ENCODE data around the gene PDZRN4. TPM values are rescaled to one million over a fixed set of nuclear protein-coding genes. Genes with fewer than 3 reads are reported as not detected.
"Not testable (repeated sequence)": the region's sequence is repeated elsewhere in the genome, so short reads cannot be mapped to it uniquely, and the experiment has no call there.

The PDZRN4 gene
- not detected in 2 replicates for total RNA-seq (2014; rRNA removed; shearing (Covaris generic); ENCODE audit: low replicate concordance)

DNA sequence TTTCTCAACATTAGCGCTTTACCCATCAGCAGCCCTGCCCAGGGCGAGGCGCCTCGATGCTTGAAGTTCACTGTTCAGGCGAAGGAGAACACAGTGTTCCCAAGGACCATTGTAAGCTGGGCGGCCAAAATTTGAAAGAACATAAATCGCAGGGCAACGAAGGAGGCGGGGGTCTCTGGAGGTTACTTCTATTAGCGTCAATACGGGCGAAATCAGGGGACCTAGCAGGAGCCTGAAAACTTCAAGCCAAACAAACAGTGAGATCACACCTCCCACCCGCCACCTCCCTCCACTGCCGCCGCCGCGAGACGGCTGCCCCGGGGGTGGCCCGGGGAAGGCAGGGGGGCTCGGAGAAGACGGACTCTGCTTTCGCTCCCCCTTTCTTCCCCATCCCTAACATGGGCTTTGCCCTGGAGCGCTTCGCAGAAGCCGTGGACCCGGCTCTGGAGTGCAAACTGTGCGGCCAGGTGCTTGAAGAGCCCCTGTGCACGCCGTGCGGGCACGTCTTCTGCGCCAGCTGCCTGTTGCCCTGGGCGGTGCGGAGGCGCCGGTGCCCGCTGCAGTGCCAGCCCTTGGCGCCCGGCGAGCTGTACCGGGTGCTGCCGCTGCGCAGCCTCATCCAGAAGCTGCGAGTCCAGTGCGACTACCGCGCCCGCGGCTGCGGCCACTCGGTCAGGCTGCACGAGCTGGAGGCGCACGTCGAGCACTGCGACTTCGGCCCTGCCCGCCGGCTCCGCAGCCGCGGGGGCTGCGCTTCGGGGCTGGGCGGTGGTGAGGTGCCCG lies at the start of gene PDZRN4:
Gene PDZRN4 (plus strand): TSS at position 263 of the 783 bp plus-strand sequence.
- in situ Hi-C loops (cut with HindIII; ENCODE audit: low pct_unique_long_range_greater_than_20kb, low sequenced_read_pairs), result no loop called here
- no peak for DNase-seq (ENCODE audit: low read depth)

GRCh38 chr12:41140117-41140516 lies 48.0 kb upstream of the PDZRN4 start:
- in situ Hi-C loops (cut with HindIII; ENCODE audit: low pct_unique_long_range_greater_than_20kb, low sequenced_read_pairs), result no loop called here
- no peak for DNase-seq (ENCODE audit: low read depth)

- in situ Hi-C loops (cut with HindIII; ENCODE audit: low pct_unique_long_range_greater_than_20kb, low sequenced_read_pairs), result no loop called here
- no peak for DNase-seq (ENCODE audit: low read depth)
Observed at GRCh38 chr12:41141104-41141503, 47.0 kb upstream of the PDZRN4 start.

GRCh38 chr12:41142376-41142775 lies 45.7 kb upstream of the PDZRN4 start:
- DNase-seq (ENCODE audit: low read depth), result no peak
- in situ Hi-C loops (cut with HindIII; ENCODE audit: low pct_unique_long_range_greater_than_20kb, low sequenced_read_pairs), result no loop called here

- in situ Hi-C loops (cut with HindIII; ENCODE audit: low pct_unique_long_range_greater_than_20kb, low sequenced_read_pairs), result no loop called here
- no peak for DNase-seq (ENCODE audit: low read depth)
Observed at GRCh38 chr12:41151793-41152192, 36.3 kb upstream of the PDZRN4 start.

- in situ Hi-C loops (cut with HindIII; ENCODE audit: low pct_unique_long_range_greater_than_20kb, low sequenced_read_pairs), result no loop called here
Observed at GRCh38 chr12:41162461-41162860, 25.7 kb upstream of the PDZRN4 start.

GRCh38 chr12:41167701-41168100 lies 20.4 kb upstream of the PDZRN4 start:
- DNase-seq (ENCODE audit: low read depth), result no peak
- in situ Hi-C loops (cut with HindIII; ENCODE audit: low pct_unique_long_range_greater_than_20kb, low sequenced_read_pairs), result no loop called here

More at GRCh38 chr12:41162461-41162860, 25.7 kb upstream of the PDZRN4 start:
- DNase-seq (ENCODE audit: low read depth), result no peak

- no peak for DNase-seq (ENCODE audit: low read depth)
- in situ Hi-C loops (cut with HindIII; ENCODE audit: low pct_unique_long_range_greater_than_20kb, low sequenced_read_pairs), result no loop called here
Observed at GRCh38 chr12:41174602-41175001, 13.5 kb upstream of the PDZRN4 start.

DNA sequence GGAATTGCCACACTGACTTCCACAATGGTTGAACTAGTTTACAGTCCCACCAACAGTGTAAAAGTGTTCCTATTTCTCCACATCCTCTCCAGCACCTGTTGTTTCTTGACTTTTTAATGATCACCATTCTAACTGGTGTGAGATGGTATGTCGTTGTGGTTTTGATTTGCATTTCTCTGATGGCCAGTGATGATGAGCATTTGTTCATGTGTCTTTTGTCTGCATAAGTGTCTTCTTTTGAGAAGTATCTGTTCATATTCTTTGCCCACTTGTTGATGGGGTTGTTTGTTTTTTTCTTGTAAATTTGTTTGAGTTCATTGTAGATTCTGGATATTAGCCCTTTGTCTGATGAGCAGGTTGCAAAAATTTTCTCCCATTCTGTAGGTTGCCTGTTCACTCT lies 8.6 kb upstream of the PDZRN4 start:
- DNase-seq (ENCODE audit: low read depth); in situ Hi-C loops (cut with HindIII; ENCODE audit: low pct_unique_long_range_greater_than_20kb, low sequenced_read_pairs): not testable (repeated sequence)

- DNase-seq (ENCODE audit: low read depth), result no peak
- in situ Hi-C loops (cut with HindIII; ENCODE audit: low pct_unique_long_range_greater_than_20kb, low sequenced_read_pairs), result no loop called here
Observed at GRCh38 chr12:41184864-41185263, 3.3 kb upstream of the PDZRN4 start.

DNA sequence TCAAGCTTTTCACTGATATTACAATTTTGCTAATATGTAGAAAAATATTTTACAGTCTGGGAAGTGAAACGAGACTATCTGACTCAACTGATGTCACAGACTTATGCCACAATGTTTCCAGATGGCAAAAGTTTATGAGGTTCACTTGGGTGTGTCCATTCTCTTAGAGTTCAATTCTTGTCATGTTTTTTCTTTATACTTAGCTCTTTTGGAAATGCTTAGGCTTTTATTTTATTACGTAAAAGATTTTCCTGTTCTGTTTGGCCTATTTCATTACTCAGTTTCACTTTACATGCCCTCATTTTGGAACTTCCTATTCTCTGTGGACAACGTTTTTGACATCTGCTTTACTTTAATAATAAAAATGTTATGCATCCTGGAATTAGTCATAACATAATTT lies 2.1 kb upstream of the PDZRN4 start:
- no peak for DNase-seq (ENCODE audit: low read depth)
- in situ Hi-C loops (cut with HindIII; ENCODE audit: low pct_unique_long_range_greater_than_20kb, low sequenced_read_pairs), result no loop called here

DNA sequence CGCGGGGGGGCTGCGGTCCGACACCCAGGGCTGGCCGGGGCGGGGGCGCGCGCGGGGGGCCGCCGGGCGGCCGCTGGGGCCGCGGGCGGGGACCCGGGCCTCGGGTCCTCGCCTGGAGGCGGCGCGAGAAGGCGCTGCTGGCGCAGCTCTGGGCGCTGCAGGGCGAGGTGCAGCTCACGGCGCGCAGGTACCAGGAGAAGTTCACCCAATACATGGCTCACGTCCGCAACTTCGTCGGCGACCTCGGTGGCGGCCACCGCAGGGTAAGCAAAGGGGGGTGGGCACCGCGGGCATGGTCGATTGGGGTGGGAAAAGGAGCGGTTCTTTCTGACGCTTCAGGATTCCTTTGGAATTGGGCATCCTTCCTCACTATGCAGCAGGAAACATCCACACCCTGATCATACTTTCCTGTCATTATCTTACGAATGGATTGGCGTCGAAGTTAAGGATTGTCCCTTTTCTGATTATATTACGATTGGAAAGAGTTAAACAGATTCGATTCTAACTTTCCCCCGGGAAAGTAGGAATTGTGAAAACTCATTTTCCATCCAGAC lies 798 bp downstream of the PDZRN4 start:
- in situ Hi-C loops (cut with HindIII; ENCODE audit: low pct_unique_long_range_greater_than_20kb, low sequenced_read_pairs), result no loop called here
- no peak for DNase-seq (ENCODE audit: low read depth)

DNA sequence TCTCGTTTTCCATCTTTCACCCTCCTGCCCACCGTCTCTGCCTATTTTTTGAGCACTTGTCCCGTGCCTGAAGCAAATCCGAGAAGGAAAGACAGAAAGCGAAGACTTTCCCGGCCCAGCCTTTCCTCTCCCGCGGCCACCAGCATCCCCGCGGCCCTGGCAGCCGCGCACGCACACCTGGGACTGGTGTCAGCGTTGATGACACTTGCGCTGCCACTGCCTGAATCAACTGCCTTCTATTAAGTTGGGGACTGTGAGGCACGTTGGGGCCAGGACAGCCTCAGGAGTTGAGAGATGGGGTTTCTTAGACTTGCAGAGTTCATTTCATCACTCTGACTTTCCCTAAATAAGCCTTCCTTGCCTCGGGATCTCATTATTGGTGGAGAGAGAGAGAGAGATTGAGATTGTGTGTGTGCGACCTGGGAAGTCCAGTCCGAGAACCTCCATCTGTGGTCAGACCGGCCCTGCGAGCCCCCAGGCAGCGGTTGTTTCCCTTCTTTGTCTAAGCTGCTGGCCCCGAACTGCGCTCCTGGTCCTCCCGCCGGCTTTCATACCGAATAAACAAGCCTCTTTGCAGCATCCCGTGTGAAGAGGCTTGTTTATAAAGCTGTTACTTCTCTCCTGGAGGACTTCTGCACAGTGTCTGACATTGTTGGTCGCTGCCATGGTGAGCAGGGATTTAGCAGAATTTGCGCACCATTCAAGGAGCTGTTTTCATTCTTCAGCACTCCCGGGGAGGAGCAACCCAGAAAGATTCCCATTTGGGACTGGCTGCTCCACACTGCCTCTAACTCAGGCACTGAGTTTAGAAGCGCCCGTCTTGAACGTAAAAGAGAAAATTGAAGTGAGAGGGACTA lies 1.5 kb downstream of the PDZRN4 start:
- no peak for DNase-seq (ENCODE audit: low read depth)
- in situ Hi-C loops (cut with HindIII; ENCODE audit: low pct_unique_long_range_greater_than_20kb, low sequenced_read_pairs), result no loop called here

DNA sequence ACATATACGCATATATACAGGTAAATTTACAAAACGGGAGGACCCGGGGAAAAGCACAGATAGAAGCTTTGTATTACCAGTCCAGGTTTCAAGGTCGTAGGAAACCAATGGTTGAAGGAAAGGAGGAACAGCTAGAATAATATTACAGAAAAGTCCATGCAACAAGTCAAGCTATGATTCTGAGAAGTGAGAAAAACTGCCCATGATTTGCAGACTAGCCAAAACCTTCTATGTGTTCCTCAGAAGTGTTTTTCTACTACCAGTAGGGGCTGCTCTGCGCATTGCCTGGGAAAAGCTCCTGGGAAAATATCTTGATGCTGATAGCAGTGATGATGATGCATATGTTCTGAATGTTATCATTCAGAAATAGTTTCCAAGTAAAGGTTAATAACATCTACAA lies 2.2 kb downstream of the PDZRN4 start:
- no peak for DNase-seq (ENCODE audit: low read depth)

GRCh38 chr12:41191549-41191948 lies 3.4 kb downstream of the PDZRN4 start:
- in situ Hi-C loops (cut with HindIII; ENCODE audit: low pct_unique_long_range_greater_than_20kb, low sequenced_read_pairs); DNase-seq (ENCODE audit: low read depth): not testable (repeated sequence)

More for the DNA sequence above, 2.2 kb downstream of the PDZRN4 start:
- in situ Hi-C loops (cut with HindIII; ENCODE audit: low pct_unique_long_range_greater_than_20kb, low sequenced_read_pairs), result no loop called here

DNA sequence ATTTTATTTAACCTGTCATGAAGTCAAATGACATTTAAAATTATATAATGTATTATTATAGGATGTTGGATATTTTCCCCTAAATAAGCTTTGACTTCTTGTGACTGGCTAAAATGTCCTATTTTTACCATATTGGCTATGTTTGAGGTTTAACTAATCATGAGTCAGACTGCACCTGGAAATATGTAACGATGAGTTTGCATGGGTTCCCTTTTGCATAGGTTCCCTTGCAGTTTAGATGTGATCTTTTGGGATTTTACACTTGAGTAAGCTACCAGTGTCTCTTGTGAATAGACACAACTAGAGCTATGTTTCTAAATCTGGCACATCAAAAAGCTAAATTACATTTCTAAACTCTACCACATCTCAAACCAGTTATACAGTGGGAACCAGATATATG lies 5.2 kb downstream of the PDZRN4 start:
- no peak for DNase-seq (ENCODE audit: low read depth)
- in situ Hi-C loops (cut with HindIII; ENCODE audit: low pct_unique_long_range_greater_than_20kb, low sequenced_read_pairs), result no loop called here

DNA sequence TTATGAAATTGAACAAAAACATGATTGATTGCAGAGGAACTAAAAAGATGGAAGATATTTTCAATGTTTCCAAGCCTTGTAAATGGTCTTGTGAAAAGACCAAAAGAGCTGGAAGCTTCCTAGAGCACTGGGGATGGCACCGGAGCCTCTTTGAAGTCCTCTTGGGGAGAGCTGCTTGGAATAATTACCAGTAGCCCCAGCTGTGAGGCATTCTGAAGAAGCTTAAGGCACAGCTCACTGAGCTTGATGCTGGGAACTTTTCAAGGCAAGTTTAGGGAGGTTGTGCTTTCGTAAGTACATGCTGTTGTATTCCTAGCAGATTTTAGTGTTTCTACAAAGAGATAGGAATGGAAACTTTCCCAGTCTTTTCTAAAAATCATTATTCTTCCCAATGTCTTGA lies 13.9 kb downstream of the PDZRN4 start:
- in situ Hi-C loops (cut with HindIII; ENCODE audit: low pct_unique_long_range_greater_than_20kb, low sequenced_read_pairs), result no loop called here
- no peak for DNase-seq (ENCODE audit: low read depth)

DNA sequence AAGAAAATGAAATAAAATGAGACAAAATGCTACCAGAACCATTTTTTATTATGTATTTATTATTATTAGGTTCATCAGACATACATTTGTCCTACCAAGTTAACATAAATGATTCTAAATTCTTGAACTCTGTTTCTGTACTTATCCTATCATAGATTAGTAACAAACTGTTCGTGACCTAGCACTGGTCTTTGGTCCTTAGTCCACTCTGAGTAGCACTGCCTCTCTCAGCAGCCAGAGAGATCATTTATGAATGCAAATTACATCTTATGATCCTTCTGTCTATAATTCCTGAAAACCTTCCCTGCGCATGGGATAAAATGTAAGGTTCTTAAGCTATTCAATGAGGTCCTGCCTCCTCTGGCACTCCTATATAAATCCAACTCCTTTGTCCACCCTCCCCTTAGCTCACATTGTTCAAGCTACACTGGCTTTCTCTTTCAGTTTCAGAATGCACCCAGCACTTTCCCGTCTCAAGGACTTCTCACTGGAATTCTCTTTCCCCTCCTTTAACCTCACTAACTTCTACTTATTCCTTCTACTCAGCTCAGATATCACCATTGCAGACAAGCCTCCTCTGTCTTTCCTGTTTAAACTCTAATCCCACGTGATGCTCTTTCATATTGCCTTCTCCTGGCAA lies 17.1 kb downstream of the PDZRN4 start:
- in situ Hi-C loops (cut with HindIII; ENCODE audit: low pct_unique_long_range_greater_than_20kb, low sequenced_read_pairs), result no loop called here
- DNase-seq (ENCODE audit: low read depth), result no peak

DNA sequence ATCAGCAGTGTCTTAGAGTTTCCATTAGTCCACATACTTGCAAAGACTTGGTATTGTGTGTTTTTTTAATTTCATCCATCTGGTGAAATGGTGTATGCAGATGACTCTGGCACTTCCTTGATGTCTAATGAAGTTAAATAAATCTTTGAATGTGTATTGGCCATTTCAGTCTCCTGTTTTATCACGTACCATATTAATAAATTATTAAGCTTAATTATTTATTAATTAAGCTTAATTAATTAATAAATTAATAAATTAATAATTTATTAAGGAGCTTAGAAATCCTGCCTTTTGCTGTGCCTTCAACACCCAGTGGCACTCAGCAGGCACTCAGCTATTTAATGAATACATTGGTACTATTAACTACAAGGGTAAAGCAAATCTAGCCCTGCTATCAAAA lies 18.2 kb downstream of the PDZRN4 start:
- in situ Hi-C loops (cut with HindIII; ENCODE audit: low pct_unique_long_range_greater_than_20kb, low sequenced_read_pairs), result no loop called here

More for the DNA sequence above, 18.2 kb downstream of the PDZRN4 start:
- DNase-seq (ENCODE audit: low read depth), result no peak
